SU-DHL-6 (cell line): ENCODE measurements around the gene FUT8.

Experiments
- H2AFZ ChIP-seq: fragments of 200-600 bp; sonication (generic); 2 replicates; pipeline ENCODE4 v1.6.1; 2014; ENCODE audit warnings: low read depth, mild to moderate bottlenecking, moderate library complexity, mixed read lengths, antibody characterized with exemption, low read length; ENCODE audit not compliant: severe bottlenecking
- H3F3A ChIP-seq: fragments of 200-600 bp; shearing (Covaris generic); 2 replicates; pipeline ENCODE4 v1.6.0; 2016; ENCODE audit warnings: antibody characterized with exemption, mild to moderate bottlenecking; ENCODE audit not compliant: insufficient read depth
- H3K27ac ChIP-seq: fragments of 200-600 bp; sonication (generic); 2 replicates; pipeline ENCODE4 v1.5.1; 2016; ENCODE audit warnings: low read depth, mild to moderate bottlenecking, low read length, moderate library complexity, mixed read lengths
- H3K27me3 ChIP-seq: fragments of 200-600 bp; sonication (generic), shearing (Covaris generic); 2 replicates; pipeline ENCODE4 v1.6.0; 2014; ENCODE audit warnings: mild to moderate bottlenecking, low read length
- H3K36me3 ChIP-seq: fragments of 200-600 bp; sonication (generic); 2 replicates; pipeline ENCODE4 v1.6.1; 2014; ENCODE audit warnings: mild to moderate bottlenecking, low read length, mixed read lengths
- H3K4me2 ChIP-seq: fragments of 300-600, 200-600 bp; shearing (Covaris generic), sonication (generic); 2 replicates; pipeline ENCODE4 v1.6.0; 2014; ENCODE audit warnings: low read length, low read depth, mild to moderate bottlenecking; ENCODE audit not compliant: poor library complexity, severe bottlenecking
- H3K4me3 ChIP-seq: fragments of 200-600 bp; sonication (generic); 2 replicates; pipeline ENCODE4 v1.5.1; 2014; ENCODE audit warnings: antibody characterized with exemption, low read length, mild to moderate bottlenecking, mixed read lengths; ENCODE audit not compliant: insufficient read depth, poor library complexity, severe bottlenecking
- H3K79me2 ChIP-seq: fragments of 200-600 bp; sonication (generic); 2 replicates; pipeline ENCODE4 v1.6.1; 2014; ENCODE audit warnings: mild to moderate bottlenecking, low read length, moderate library complexity; ENCODE audit not compliant: insufficient read depth
- H3K9ac ChIP-seq: fragments of 200-600 bp; sonication (generic); 2 replicates; pipeline ENCODE4 v1.7.0; 2014; ENCODE audit warnings: mild to moderate bottlenecking, low read length
- H3K9me2 ChIP-seq: fragments of 200-600 bp; sonication (generic); replicated peaks from 2 replicates; pipeline ENCODE4 v1.6.1; 2014; ENCODE audit warnings: low read length; ENCODE audit not compliant: insufficient read depth
- H3K9me3 ChIP-seq: fragments of 200-600 bp; sonication (generic); 2 replicates; pipeline ENCODE4 v1.6.1; 2014; ENCODE audit warnings: low read length, mixed read lengths; ENCODE audit not compliant: insufficient read depth
- H4K20me1 ChIP-seq: fragments of 200-600 bp; sonication (generic); 2 replicates; pipeline ENCODE4 v1.6.1; 2014; ENCODE audit warnings: low read depth, mild to moderate bottlenecking, antibody characterized with exemption, low read length, moderate library complexity, mixed read lengths
- CTCF ChIP-seq: fragments of 200-600 bp; sonication (generic); IDR thresholded peaks from one replicate; pipeline ENCODE4 v1.5.1; 2017; ENCODE audit warnings: antibody characterized with exemption, mild to moderate bottlenecking, low read length, moderate library complexity; ENCODE audit not compliant: insufficient read depth, poor library complexity, severe bottlenecking
- EZH2phosphoT487 ChIP-seq: fragments of 200-600 bp; sonication (generic), shearing (Covaris generic); conservative IDR thresholded peaks from 2 replicates; pipeline ENCODE4 v1.6.1; 2018; ENCODE audit warnings: mild to moderate bottlenecking, antibody characterized with exemption, low read length, moderate library complexity, mixed read lengths

Gene FUT8

DNA sequence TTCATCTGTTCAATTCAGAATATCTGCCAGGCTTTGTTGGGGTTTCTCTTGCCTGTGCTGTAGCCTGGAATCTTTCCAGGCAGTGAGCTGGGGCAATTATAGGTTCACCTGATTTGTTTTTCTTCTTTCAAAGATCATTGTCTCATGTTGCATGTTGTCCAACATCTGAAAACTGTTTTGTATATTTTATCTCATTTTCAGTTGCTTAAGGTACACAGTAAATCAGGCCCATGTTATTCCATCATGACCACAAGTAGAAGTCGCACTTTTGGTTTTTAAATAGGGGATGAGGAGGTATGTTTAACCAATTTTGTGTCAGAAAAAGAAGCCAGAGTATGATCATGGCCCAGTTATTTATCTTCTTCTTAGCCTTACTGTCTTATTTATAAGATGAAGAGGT lies 24.9 kb upstream of the FUT8 start:
- Histone ChIP-seq H3K27ac (no peak overlapping the region), H3K27me3 (no peaks in the 10 kb centered on the region), H3K9me2 (no peaks in the 10 kb centered on the region), H3K79me2 (no peaks in the 10 kb centered on the region), H3K9ac (no peak overlapping the region), H4K20me1 (no peaks in the 10 kb centered on the region), H3K4me2 (no peak overlapping the region), H3K9me3 (no peaks in the 10 kb centered on the region), H2AFZ (no peak overlapping the region), H3F3A (no peaks in the 10 kb centered on the region), H3K36me3 (no peaks in the 10 kb centered on the region), H3K4me3 (no peak overlapping the region)
- TF ChIP-seq CTCF (no peak), EZH2phosphoT487 (no peak)

DNA sequence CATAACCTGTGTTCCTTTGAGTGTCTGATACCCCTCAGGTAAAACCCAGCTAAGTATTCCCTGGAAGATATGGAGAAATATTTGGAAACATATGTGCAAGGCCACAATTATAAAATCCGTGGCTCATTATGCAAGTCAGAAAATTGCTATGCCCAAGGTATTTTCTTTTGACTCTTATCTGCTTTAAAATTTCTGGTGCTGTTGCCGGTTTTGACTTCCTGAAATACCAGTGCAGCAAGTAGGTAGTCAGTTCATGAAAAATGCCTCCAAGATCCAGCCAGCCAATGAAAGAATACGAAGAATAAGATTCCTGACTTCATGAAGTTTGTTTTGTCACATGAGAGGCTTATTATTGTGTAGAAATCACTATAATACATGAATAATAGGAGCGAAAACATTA lies 20.2 kb upstream of the FUT8 start:
- no peak overlapping the region for H3K9ac ChIP-seq
- H2AFZ ChIP-seq = no peak overlapping the region

GRCh38 chr14:65396082-65396910 lies 16.2 kb upstream of the FUT8 start:
- Histone ChIP-seq H3K27ac (no peak overlapping the region), H3K4me3 (no peak overlapping the region), H3K4me2 (no peak overlapping the region), H3K27me3 (no peaks in the 10 kb centered on the region), H3K9ac (no peak overlapping the region), H3K9me3 (peaks cover 13% of the 10 kb centered on the region; the same call in 1 of the 2 replicates), H3F3A (no peaks in the 10 kb centered on the region), H3K36me3 (no peaks in the 10 kb centered on the region), H2AFZ (no peak overlapping the region), H4K20me1 (no peaks in the 10 kb centered on the region), H3K9me2 (no peaks in the 10 kb centered on the region), H3K79me2 (no peaks in the 10 kb centered on the region)
- TF ChIP-seq EZH2phosphoT487 (no peak), CTCF (no peak)

More for the DNA sequence above, 20.2 kb upstream of the FUT8 start:
- Histone ChIP-seq H3K79me2 (no peaks in the 10 kb centered on the region), H3K9me2 (no peaks in the 10 kb centered on the region), H3K36me3 (no peaks in the 10 kb centered on the region), H3K9me3 (peaks cover 13% of the 10 kb centered on the region; the same call in 1 of the 2 replicates), H4K20me1 (no peaks in the 10 kb centered on the region), H3K27ac (no peak overlapping the region), H3K4me2 (no peak overlapping the region), H3K4me3 (no peak overlapping the region), H3F3A (no peaks in the 10 kb centered on the region), H3K27me3 (no peaks in the 10 kb centered on the region)
- TF ChIP-seq CTCF (no peak), EZH2phosphoT487 (no peak)
